GM20000 (cell line): ENCODE results near the gene USP20.

Experiments
- DNase-seq: peaks from one replicate; pipeline ENCODE4 v3.0.0; 2012; ENCODE audit warnings: low spot score
- CTCF ChIP-seq: IDR thresholded peaks from 2 replicates; pipeline ENCODE4 v1.5.1; 2012; ENCODE audit warnings: mild to moderate bottlenecking, control low read depth; ENCODE audit errors: extremely low read depth, missing control alignments

Gene USP20

DNA sequence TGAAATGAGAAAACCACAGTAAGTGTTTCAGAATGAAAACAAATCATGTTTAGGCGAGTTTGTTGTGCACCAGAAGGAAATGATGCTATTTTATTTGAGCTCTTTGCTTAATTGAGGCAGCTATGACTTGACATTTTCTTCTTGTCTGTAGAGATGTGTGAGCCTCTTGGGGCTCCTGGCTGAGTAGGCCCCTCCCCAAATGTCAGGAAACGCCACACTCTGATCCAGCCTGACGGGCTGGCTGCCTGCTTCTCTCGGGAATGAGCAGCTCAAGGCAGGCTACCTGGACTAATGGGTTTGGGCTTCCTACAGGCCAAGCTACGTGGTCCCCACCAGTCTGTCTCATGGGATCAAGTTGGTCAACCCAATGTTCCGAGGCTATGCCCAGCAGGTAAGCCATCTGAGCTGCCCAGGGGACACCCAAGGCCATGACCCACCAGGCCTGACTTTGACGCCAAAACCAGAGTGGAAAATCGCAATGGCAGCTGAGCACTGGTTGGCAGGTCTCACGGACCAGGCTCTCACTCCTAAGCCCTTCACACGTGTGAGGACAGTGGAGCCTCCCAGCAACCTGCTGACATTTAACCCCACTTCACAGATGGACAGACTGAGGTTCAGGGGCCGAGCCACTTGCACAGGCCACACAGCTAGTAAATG is 29.9 kb downstream of the USP20 start:
- no peak for TF ChIP-seq CTCF
- no peak for DNase-seq

GRCh38 chr9:129865668-129866320 is 30.5 kb downstream of the USP20 start:
- TF ChIP-seq CTCF, result no peak
- DNase-seq, result no peak

- no peak for DNase-seq
- TF ChIP-seq CTCF, result no peak
These were observed 31.3 kb downstream of the USP20 start for GRCh38 chr9:129866394-129867135.

- TF ChIP-seq CTCF, result no peak
- DNase-seq, result no peak
These were observed 32.1 kb downstream of the USP20 start for GRCh38 chr9:129867136-129868022.

GRCh38 chr9:129868023-129868871 is 33.0 kb downstream of the USP20 start:
- TF ChIP-seq CTCF, result no peak
- no peak for DNase-seq

- no peak for DNase-seq
- TF ChIP-seq CTCF, result no peak
These were observed 33.7 kb downstream of the USP20 start for GRCh38 chr9:129868872-129869486.
